SW480 (cell line): ENCODE measurements around the gene GRAMD4.

ENCODE experiments used
- DNase-seq: peaks from one replicate; pipeline ENCODE4 v3.0.0-alpha.2; 2016; ENCODE audit warnings: low spot score

The GRAMD4 gene

GRCh38 chr22:46583571-46583970, 36.6 kb upstream of the GRAMD4 start:
- no peak for DNase-seq

DNA sequence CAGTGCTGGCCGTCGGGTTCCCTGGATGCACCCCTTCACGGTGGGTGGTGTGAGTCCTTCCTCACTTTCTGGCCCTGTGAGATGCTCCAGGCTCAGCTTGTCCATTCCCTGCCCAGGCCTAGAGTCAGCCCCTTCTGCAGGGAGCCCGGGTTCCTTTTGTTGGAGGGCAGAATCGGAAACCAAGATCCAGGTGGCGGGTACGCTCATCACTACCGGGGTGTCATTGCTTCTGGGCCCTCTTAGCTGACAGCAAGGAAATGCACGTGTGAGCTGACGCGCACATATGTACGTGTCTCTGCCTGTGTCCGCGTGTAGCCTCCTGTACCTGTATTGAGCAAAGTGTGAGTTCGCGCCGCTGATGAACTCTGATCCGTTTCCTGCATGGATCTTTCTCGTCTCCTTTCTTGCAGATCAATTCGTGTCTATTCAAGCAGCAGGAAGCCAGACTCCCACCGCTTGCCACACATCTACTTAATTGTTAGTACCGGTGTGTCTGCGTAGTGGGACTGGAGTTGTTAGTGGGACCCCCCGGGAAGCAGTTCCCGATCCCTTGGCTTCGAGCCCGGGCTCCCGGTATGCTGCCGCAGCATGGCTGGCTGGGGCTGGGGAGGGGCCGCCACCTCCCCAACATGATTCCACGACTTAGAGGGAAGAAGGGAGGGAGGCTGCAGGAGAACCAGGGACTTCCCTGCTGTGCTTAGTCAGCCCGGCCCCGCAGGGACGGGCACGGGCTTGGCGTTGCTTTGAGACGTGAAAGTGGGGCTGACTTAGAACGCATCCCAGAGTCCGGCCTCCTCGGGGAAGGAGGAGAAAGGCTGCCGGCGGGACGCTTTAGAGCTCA, 35.9 kb upstream of the GRAMD4 start:
- no peak for DNase-seq

DNA sequence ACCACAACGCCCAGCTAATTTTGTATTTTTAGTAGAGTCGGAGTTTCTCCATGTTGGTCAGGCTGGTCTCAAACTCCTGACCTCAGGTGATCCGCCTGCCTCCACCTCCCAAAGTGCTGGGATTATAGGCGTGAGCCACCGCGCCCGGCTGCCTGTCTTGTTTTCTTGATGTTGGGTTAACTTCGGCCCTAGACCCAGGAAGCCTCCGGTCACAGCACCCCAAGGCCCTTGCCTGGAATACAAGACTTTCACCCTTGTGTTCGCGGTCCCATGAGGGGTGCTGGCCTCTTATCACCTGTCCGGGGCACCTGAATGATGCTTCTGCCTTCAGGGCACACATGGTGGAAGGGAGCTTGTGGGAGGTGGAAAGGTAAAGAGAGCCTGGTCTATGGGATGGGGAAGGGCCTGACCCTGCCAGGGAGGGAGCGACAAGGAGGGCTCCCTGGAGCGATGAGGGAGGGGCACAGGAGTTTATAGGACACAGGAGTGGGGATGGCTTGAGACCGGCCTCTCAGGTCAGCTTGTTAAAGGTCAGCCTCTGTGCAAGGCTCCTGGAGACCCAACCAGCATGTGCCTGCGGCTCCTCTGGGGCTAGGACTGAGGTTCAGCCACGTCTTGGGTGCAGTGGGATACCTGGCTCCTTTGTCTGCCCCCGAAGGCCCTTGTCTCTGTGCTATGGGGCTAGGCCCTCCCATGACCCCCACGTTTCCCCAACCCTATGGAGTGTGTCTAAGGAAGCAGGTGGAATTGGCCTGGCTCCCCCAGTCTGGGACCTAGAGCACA, 34.7 kb upstream of the GRAMD4 start:
- DNase-seq = no peak

DNA sequence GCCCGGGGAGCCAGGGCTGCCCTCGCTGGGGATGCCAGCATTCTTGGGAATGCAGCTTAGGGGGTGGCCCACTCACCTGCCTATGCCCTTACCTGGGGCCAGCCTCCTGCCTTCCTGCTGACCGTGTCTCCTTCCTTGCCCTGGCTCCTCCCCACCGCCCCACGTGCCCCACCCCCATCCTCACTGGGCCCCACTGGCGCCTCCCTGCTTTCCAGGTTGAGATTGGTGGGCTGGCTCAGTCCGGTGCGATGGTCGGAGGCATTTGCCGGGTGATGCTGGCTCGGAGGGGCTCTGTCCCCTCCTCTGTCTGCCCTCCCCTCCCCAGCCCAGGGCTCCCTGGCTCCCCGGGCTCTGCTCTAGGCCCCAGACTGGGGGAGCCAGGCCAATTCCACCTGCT, 34.1 kb upstream of the GRAMD4 start:
- DNase-seq = no peak

- DNase-seq = no peak
Observed at GRCh38 chr22:46586531-46587011, 33.6 kb upstream of the GRAMD4 start.

- no peak for DNase-seq
Observed at GRCh38 chr22:46587061-46587460, 33.1 kb upstream of the GRAMD4 start.

DNA sequence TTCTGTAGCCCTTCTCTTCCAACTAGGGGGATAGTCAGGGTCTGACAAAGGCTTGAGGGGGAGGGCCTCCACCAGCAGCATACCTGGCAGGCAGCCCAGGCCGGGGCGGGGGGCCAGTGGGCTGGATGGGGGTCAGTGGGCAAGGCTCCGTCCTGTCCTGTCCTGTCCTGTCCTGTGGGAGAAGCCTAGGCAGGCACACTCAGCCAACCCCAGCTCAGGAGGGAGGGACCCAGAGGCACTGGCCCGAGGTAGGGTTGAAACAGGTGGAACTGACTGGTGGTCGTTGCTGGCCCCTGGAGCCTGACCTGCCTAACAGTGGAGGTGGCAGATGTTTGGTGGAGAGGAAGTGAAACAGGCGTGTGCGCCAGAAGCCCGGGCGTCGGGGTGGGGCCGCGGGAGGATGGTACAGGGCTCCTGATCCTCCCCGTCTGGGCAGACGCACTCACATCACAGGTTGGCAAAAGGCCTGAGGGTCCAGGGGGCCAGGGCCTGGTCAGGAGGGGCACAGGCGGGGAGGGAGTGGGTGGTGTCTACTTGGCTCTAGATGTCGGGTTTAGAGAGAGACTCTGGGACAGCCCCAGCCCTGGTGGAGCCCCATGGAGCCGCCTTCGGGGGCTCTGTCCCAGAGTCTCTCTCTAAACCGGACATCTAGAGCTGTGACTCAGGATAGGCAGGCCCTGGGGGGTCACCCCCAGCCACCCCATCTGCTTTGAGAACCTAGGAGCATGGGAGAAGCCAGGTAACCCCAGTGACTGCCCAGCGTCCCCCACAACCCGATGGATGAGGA, 32.5 kb upstream of the GRAMD4 start:
- no peak for DNase-seq

DNA sequence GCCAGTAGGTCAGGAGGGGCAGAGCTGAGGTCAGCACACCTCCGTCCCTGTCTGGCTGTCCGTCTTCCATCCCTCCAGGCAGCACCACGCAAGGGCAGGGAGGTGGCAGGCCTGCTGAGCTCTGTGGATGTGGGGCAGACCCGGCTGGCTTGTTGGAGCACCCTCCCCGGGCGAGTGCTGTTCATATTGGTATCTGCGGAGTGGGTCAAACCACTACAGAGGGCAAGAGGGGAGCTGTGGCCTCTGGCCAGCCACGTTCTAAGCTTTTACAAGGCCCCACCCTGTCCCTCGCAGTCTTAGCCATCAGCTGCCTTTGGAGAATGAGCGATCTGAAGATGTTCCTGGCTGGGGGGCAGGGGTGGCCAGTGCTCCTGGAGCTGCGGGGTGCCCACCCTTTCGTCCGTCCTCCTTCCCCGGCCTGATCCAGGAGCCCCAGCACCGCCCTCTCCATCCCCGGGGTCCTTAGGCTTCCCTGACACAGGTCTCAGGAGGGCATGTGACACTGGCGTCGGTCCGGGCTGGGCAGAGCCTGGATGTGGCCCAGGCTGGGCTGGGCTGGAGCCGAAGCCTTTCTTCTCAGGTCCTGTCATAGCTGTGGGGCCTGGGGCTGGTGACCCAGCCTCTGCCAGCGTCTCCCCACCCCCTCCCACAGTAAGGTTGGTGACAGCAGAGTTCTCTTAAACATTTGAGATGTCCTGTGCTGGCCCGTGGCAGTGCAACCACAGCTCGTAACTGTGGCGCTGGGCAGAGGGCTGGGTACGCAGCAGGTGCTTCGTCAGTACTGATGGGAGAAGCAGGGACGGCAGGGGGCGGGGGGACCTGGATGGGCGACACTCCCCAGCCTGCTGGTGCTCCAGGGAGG, 31.7 kb upstream of the GRAMD4 start:
- DNase-seq = no peak

DNA sequence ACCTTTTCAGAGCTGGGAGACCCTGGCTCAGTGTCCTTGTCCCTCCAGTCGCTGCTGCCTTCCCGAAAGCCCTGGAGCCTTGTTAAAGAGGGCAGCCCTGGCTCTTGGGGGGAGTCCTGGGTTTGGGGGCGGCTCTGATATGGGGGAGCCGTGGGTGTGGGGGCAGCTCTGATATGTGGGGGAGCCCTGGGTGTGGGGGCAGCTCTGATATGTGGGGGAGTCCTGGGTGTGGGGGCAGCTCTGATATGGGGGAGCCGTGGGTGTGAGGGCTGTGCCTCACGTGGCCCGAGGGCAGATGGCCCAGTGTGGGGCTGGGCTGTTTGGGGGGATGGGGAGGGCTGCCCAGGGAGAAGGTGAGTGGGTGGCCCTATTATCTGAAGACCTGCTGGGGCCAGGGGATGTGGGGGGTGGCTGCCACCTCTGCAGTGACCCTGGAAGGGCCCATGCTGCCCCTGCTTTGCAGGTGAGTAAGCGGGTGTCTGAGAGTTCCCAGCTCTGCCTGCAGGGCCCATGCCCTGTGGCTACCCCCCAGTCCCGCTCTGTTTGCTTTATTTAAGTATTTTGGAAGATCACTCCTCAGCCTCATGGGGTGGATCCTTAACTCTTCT, 30.9 kb upstream of the GRAMD4 start:
- no peak for DNase-seq

DNA sequence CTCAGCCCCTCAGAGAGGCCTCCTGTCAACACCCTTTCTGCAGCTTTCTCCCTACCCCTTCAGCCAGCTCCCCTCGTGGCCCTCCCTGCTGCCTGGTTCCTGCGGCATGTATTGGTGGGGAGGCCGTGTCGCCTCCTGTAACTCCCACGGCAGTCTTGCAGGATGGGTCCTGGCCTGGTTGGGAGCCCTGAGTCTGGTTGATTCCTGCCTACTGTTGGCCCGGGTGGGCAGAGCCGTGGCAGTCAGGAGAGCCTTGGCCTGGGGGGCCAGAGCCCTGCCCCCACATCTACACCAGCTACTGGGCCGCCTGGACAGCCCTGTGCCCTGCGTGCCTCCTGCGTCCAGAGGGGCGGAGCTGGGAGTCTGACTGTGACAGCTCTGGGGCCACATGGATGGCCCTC, 30.3 kb upstream of the GRAMD4 start:
- DNase-seq = no peak

DNA sequence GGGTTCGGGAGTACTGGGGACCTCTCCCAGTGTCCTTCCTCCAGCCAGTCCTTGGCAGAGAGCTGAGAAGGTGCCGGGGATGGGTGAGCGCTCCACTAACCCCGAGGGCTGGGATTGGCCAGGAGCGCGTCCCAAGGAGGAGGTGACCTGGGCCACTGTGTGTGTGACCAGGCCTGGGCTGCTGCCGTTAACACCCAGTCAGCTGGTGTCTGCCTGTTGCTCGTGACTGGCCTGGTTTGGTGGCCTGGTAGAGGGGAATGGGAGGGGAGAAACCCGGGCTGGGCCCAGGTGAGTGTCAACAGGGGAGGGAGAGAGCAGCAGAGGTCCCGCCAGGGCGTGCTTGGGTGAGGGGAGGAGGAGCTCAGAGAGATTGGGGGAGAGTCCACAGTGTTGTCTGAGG, 29.9 kb upstream of the GRAMD4 start:
- no peak for DNase-seq

DNA sequence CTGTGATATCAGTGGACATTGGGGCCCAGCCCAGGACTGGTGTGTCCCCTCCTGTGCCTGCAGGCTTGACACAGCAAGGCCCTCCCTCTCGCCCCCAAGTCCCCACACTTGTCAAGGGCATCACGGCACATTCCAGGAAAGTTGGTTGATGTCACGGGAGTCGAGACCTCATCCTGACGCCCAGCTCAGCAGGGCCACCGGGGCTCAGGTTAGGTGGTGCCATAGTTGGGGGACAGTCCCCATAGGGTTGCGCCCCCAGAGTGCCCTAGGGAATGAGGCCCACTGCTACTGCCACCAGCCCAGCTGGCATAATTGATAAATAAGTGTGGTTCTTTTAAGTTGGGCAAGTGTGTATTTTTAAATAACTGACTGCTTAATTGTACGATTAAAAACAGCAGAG, 28.3 kb upstream of the GRAMD4 start:
- DNase-seq = no peak

DNA sequence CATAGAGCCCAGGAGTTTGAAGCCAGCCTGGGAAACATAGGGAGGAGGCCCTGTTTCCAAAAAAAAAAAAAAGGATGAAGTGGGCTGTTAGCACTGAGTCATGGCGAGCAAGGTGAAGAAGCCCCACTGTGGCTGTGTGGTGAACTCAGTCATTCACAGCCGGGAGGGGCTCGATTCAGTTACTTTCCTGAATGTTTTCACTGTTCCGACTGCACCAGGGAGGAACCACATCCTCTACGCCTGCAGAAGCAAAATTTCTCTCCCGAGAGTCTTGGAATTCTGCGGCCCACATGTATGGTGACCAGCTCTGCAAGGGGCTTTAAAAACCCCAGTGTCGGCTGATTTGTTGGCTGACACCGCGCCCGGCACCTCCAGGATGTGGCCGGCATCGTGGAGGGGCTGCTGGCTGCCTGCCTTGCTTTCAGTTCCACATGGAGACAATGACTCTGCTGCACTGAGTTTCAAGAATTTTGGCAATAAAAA, 27.8 kb upstream of the GRAMD4 start:
- DNase-seq = peak; percentile 55

DNA sequence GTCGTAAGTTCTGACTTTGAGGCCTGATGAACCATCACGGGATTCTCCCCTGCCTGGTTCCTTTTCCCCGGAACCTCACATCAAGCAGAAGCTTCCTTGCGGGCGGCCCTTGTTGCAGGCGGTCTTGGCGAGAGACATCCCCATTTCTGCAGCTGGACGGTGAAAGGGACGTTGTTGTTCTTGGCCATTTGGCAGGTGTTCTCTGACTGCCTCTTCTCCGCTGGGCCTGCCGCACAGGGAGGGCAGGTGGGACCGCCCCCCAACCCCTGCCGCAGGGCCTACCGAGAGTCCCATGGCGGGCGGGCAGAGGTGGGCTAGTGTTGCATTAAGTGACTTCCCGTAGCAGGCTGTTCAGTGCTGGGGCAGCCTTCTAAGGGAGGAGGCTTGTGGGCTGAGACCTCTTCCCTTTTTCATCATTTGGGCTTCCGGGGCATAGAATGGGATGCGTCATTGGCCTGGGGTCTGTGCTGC, 26.9 kb upstream of the GRAMD4 start:
- DNase-seq = no peak

GRCh38 chr22:46593996-46594946, 25.9 kb upstream of the GRAMD4 start:
- no peak for DNase-seq

GRCh38 chr22:46594947-46595298, 25.3 kb upstream of the GRAMD4 start:
- DNase-seq = no peak

GRCh38 chr22:46595545-46595944, 24.6 kb upstream of the GRAMD4 start:
- no peak for DNase-seq

DNA sequence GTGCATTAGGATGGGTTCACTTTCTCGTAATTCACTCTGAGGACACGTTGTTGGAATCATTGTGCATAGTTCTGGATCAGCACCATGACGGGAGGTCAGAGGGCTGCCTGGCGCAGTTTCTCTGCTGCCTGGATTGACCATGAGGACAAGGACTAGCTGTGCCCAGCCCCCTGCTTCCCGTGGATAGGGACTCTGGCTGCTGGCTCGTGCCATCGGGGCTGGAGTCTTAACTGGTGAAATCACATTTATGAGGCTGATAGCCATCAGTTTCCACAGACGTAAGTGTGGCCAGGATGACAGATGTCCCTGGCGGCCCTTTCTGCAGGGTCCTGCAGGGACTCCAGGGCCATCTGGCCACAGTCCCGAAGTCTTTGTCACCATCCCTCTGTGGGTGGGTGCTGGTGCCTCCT, 24.1 kb upstream of the GRAMD4 start:
- DNase-seq = no peak

DNA sequence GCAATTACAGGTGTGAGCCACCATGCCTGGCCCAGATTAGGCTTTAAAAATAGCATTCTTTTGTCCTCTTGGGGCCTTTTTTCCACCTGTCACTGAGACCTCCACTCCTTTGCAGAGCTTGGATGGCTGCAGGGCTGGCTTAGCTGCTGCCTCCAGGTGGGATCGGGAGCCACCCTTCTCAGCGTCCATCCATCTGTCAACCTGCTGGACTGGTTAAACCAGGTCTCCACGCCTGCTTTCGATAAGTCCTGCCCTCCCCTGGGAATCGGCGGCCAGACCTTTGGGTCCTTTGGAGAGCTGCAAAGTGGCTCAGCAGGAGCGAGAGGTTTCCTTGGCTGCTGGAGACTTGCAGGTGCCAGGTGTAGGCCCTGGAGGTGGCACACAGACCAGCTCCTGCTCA, 23.4 kb upstream of the GRAMD4 start:
- DNase-seq = no peak

DNA sequence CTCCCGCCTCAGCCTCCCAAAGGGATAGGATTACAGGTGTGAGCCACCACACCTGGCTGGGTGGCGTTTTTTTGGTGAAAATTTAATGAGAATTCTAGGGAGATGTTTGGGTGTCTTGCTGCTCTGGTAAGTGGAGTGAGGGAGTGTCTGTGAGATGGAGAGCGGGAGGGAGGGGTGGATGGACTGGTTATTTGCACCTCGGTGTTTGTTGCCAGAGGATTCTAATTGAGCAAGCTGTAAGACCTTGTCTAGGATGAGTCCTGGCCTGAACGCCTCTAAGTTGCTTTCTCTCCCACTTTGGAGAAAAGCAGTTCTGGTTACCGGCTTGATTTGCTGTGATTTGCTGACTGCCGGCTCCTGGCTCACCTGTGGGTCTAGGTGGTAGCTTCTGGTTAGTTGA, 22.0 kb upstream of the GRAMD4 start:
- no peak for DNase-seq
